Hindlimb muscle (tissue), 1 donor: ENCODE results near the gene ALK. TPM values are rescaled to one million over a fixed set of nuclear protein-coding genes. Genes with fewer than 3 reads are reported as not detected.
A peak's percentile ranks its signal among the peaks of the same experiment; 100 is the strongest.

Source experiments
- DNase-seq: peaks from one replicate; pipeline ENCODE4 v3.0.0-alpha.2; 2013
- polyA plus RNA-seq: library from polyadenylated mRNA; unstranded; fragments of 120-200 nt; gene quantifications from one replicate; pipeline ENCODE4 v1.2.1, GENCODE V29; 2013; ENCODE audit not compliant: insufficient read length

The ALK gene
- 0.18 TPM for polyA plus RNA-seq

GRCh38 chr2:29921560-29921915 lies at the start of gene ALK:
ALK (minus strand) TSS chr2:29921586; CDS start chr2:29920659, 927 bp downstream.
- DNase-seq = peak; percentile 75

- DNase-seq = no peak
These were observed 44.9 kb upstream of the ALK start for GRCh38 chr2:29966266-29966665.

DNA sequence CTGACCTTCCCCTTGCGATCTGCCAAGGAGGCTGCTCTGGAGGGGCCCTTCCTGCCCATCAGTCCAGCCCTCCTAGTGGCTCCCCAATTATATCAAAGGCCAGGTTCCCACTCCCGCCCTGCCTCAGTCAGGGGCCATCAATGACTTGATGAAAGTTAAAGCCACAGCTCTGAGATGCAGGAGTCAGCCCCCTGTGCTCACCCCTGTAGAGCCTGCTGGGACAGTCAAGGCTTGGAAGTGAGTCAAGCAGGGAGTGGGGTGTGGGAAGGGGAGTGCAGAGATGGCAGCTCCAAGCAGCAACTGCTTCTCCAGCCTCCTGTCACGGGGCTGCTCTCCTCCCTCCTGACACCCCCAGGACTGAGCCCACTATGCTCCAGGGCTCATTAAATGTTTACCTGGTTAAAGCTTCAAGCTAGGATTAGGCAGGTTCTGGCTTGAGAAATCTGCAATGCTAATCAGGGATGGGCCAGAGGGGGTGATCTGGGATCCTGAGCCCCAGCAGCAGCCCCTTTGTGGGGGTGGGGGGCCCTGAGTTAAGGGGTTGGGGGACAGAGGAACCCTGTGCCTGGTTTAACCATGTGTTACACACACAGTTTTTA lies 42.7 kb upstream of the ALK start:
- no peak for DNase-seq

DNA sequence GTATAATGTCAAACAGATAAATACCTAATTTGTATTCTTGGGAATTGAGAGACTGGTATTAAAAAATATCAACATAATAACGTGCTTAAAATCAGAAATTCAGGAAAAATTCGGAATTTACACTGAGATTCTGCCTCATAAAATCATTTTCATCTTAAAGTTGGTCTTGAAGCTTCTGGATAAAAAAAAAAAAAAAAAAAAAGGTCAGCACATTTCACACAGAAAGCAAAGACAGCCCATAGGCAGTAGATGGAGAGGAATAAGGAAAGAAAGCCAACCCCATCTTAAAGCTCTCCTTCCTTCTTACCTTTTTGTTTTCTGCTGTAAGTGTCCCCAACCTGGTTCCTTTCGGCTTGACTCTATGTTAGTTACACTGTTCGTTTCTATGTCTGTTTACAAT lies 41.5 kb upstream of the ALK start:
- DNase-seq = no peak

DNA sequence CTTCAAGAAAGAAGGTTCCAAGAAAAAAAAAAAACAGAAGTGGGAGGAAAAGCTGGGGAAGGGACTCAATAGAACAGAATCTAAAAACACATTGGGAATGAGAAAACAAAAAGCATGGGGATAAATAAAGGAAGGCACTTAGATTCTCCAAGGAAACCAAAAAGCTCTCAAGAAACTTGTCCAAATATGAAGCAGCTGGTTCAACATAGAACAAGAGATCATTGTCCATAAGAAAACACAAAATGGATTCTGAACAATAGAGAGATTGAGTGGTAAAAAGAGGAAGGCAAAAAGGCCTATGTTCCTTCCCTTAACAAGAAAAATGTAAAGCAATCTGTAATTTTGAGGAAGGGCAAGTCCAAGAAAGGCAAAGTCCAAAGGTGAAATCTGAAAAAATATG lies 32.9 kb upstream of the ALK start:
- no peak for DNase-seq

DNA sequence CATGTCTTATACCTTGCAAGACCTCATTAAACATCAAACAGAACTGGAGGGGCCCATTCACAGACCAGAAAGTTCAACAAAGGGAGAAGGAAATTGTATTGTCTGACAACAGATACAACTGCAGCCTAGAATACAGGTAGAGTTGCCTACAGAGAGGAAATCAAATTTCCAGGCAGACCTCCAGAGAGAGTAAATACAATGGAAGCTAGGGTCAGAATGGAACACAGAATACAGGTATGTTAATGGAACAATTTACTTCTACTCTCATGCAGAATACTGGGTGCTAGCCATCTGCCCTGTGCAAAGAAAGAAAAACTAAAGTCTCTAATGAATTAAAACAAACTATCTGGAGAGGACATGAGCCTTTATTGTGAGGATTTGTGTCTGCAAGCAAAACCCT lies 31.6 kb upstream of the ALK start:
- no peak for DNase-seq

DNA sequence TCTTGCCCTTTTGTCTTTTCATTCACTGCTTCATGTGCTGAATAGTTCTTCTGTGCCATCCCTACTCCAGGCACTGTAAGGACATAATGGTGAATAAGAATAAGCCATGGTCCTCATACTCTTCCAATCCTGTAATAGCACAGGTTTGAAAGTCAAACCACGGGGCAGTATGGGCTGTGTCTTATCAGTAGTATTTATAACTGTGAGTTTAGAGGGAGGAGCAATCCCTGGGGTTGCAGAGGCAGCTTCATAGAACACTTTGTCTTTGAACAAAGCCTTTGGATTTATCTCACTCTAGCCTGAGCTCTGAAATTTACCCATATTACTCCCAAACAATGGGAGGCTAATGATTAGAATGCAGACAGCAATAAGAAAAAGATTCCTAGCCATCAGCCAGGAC lies 30.2 kb upstream of the ALK start:
- DNase-seq = no peak

DNA sequence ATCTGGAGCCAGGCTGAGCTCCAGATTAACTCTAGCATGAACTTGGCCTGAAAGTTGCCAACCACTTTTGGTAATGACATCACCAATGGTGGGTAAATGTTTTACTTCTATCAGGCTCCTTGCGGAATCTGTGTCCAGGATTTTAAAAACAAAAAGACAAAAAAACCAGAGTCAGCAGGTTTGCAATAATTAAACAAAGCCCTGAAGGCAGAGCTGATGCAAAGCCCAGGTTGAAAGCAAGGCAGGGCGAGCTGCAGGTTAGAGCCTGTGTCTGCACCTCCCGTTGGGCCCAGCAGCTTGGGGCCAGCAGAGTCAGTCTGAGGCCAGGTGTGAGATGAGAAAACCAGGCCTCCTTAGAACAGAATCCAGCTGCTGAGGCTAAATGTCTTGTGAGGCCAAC lies 29.1 kb upstream of the ALK start:
- peak; percentile 8 for DNase-seq

DNA sequence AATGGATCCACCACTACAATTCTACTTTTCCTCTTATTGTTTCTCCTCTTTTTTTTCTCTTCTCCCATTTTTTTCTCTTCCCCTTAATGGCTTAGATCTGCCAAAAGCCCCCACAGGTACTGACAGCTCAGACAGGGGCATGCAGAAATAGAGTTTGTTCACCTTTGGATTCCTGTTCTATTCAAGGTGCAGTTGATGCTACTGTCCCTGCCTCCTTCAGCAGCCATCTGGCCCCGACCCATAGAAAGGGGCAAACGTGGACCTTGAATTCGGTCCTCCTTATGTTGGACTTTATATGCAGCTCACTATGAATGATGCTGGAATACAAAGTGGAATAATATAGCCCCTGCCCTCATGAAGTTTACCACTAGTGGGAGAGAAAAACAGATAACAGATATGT lies 27.7 kb upstream of the ALK start:
- no peak for DNase-seq

DNA sequence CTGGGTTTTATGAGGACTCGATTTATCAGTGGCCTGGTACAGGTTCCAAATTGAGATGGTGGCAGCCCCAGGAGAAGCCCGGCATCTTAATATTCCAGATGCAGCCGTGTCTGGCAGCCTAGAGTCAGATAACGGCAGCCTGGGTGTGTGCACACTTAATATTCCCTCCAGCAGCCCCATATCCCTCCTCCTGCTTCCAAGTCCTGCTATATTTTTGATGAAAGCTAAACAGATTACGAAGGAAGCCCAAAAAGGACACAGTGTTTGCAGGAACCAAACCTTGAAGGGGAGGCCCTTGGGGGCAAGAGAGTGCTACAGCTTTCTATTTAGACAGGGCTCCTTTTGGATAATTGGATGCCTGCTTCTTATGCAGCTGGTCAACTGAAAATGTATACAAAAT lies 25.1 kb upstream of the ALK start:
- no peak for DNase-seq

DNA sequence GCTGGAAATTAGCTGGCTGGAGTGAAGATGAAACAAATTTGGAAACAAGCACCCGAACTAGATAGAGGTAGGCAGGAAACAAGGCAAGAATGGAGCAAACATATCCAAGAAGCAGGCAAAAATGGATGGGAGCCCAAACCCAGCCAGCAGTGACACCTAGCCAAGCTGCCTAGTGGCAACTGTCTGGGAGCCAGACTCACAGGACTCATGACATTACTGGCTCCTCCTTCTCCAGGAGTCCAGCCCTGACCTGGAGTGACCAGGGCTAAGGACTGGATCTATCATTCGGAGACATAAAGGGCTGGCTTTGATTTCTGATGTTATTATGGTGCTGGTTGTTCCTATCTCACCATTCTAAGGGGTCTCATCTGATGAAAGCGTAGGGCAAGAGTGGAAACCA lies 21.3 kb upstream of the ALK start:
- DNase-seq = no peak

DNA sequence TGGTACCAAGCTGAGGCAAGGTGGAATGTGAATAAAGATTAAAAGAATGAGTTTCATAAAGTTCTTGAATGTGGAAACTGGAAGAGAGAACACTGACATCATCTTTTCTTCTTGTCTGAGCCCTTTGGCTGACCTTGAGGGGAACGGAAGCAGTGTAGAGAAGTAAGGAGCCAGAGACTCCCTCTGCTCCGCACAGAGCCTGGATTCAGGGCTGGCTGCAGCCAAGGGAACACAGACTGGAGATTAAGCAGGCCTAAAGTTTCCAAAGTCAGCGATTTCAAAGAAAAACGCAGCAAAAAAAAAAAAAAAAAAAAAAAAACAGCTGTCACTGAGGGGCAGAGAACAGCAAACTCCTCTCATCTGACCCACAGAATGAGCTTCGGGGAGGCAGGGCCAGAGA lies 19.3 kb upstream of the ALK start:
- peak; percentile 85 for DNase-seq

- DNase-seq = no peak
These were observed 14.6 kb upstream of the ALK start for GRCh38 chr2:29936020-29936419.

DNA sequence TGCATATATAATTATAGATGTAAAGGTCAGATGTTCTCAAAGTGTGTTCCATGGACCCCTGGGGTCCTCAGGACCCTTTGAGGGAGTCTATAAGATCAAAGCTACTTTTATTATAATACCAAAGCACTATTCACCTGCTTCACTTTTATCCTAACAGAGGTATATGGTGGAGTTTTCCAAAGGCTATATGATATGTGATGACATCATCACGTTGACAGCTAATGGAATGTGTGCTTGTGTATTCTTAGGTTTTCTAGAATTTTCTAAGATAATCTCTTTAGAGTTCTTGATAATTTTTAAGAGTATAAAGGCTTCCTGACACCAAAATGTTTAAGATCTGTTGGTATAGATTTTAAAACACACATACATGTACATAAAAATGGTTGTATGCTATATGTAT lies 10.4 kb upstream of the ALK start:
- no peak for DNase-seq

DNA sequence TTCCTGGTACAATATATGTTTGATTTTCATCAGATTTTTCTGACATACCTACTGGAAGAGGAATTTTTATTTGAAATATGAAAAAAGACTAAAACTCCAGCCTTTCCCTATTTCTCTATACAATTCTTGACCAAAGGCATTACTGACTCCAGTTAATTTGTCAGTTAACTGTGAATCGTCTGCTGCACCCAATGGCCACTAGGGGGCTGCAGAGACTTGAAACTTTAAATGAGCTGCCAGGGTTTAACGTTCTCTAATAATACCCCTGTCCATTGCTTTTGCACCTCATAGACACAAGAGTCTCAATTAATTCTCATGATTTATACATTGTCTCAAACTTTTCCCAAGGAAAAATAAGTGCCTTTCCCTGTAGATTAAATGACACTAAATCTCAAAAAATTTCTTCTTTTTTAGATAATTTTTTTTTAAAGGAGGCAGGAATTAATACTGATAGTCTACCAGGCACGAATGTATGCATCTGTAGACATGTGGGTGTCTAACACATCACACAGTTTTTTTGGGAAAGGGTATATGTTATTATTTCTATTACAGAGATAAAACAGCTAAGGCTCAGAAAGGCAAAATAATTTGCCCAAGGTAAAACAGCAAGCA lies 1.8 kb upstream of the ALK start:
- DNase-seq = peak; percentile 52

DNA sequence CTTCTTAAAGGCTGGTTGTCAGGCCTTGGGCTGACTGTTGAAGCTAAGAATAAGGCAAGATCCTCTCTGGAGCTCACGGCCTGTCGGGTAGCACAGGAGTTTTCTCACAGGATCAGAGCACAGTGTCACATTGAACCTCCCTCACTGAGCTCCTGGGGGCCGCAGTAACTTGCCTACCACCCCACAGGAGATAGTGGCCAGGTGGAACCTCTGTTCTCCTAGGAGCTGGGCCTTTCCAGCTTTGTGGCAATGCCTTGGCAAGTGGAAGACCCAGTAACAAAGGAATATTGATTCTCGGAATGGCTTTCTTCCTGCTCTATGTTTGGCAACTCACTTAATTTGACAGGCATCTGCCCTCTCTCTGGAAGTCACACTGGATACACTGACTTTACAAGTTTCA lies 1.2 kb upstream of the ALK start:
- DNase-seq = no peak

DNA sequence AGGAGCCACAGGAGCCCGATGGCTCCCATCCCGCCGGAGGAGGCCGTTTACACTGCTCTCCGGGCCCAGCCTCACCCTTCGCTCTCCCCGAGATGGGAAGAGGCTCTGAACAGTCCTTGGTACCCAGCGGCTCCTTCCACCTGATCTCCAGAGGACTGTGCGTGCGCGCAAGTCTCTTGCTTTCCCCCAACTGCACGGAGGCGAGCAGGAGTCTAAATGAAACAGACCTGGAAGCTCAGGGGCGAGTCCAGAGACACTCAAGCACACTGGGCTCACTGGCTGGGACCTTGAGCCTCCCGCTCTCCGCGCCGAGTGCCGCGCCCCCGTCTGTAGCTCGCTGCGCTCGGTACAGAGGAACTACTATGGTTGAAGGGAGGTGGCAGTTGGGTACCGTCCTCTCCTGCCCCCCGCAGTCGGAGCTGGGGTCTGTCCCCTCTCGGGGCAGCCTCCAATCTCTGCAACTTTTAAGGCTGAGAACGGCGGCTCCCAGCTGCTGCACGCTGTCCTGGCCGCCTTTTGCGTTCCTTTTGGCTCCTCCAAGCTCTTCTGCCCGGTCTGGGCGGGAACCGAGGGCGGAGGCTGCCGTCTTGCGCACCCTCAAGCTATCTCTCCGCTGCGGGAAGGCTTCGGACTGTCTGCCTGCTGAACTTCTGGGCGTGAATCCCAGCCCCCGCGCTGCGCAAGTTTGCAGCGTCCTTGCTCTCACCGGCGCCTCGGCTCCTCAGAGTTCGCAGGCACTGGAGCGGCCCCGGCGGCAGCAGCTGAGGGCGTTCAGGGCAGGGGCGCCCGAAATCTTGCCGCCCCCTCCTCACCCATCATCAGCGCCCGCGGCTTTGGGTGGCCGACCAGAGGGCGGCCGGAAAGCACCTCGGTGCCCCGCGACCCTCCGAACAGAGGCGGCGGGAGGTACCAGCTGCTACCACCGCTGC lies 491 bp downstream of the ALK start:
- DNase-seq = no peak

- DNase-seq = peak; percentile 64
These were observed 1.2 kb downstream of the ALK start for GRCh38 chr2:29920130-29920577.

DNA sequence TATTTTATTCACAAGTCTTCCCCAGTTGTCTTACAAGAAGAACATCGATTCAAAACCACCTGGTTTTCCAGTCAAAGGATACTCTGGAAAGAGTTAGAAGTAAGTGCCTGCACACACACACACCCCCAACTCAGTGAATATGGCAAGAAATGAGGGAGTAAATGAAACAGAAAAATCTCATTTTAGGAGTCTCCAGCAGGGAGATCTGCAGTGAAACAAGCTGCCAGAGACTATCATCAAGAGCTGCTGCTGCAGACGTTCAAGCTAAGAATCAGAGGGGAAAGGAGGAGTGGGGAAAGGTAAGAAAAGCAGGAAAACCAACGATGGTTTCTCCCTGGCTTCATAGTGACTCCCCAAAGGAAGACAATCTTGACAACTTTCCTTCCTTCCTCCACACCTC lies 2.4 kb downstream of the ALK start:
- DNase-seq = no peak

DNA sequence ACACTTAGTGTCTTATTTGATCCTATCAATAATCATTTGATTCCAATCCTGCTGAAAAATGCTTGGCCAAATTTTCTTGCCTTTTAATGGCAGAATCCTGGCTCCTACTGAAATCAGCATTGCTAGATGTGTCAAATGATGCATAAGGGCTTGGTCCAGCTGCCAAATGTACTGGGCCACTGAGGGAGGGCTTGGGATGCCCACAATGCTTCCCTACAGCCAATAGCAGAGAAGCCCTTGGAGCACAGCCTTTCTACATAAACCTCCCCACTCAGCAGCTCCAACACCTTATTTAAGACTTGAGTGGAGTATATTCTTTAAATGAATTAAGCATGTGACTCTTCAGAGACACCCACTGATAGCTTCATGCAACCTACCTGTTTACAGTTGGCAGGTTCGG lies 3.6 kb downstream of the ALK start:
- no peak for DNase-seq

GRCh38 chr2:29916571-29916970 lies 4.8 kb downstream of the ALK start:
- DNase-seq = no peak

DNA sequence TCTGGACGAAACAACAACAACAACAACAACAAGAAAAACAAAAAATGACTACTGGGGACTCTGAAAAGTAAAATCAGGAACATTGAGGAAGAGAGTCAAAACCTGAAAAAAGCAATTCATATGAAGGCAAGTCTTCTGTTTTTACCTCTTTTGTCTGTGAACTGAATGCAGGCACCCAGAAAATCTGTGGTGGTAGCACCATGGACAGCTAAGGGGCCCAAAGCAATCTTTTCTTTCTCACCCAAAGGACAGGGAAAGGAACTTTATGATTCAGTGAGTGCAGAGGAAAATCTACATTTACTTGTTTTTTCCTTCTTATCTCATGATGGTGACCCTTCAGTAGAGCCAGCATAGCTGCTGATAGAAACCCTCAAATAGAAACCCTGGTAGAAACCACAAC lies 10.4 kb downstream of the ALK start:
- no peak for DNase-seq

- no peak for DNase-seq
These were observed 10.9 kb downstream of the ALK start for GRCh38 chr2:29910465-29910864.

DNA sequence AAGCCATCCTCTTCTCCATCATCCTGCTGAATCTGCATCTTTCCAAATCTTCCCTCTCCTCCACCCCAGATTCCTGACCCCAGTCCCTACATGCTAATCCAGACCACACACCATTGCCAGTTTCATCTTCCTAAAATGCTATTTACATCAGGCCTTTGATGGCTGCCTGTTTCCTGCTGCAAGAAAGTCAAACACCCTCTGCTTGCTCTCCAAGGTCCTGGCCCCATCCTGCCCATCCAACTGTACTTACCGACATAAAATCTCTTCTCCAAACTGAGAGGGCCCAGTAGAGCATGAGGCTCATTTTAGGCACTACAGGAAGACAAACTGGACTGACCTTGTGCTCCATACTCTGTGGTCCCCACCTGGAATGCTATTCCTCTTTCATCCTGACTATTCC lies 19.0 kb downstream of the ALK start:
- DNase-seq = no peak
